Measurements from ENCODE around the gene APOL1.

- no peak for TF ChIP-seq CTCF (IDR thresholded peaks at IDR 0.05)
- TF ChIP-seq POLR2AphosphoS5 (IDR thresholded peaks at IDR 0.05; ENCODE audit: low read depth, low read length) = no peak
- TF ChIP-seq TCF7L2 (IDR thresholded peaks at IDR 0.05; ENCODE audit: low read depth, low read length) = no peak
- TF ChIP-seq SIN3A (IDR thresholded peaks at IDR 0.05; ENCODE audit: borderline replicate concordance, insufficient read depth, low read depth, low read length) = no peak
- no peak for TF ChIP-seq REST (IDR thresholded peaks at IDR 0.05; ENCODE audit: insufficient read depth in 1 of 2, low read depth in 2 of 2, low read length in 1 of 2)
Measured at GRCh38 chr22:36228944-36229343, 24.0 kb upstream of the APOL1 start.

All from Panc1 (cell line).